MCF 10A (cell line): ENCODE measurements around the gene SELENOW. TPM values are rescaled to one million over a fixed set of nuclear protein-coding genes. Genes with fewer than 3 reads are reported as not detected.
"Not testable (repeated sequence)": the region's sequence is repeated elsewhere in the genome, so short reads cannot be mapped to it uniquely, and the experiment has no call there.

Experiments used
- BruUV-seq: library from RNA; stranded (reverse); fragments of 400-500 nt; replicated peaks from 2 replicates; lab custom pipeline; 2021; lab: Mats Ljungman, UMichigan
- CTCF ChIA-PET: fragments of 300-600 bp; sonication (Branson Sonifier 250); formaldehyde crosslinking; extraction: SDS; loops from one replicate; lab custom pipeline; 2021; ENCODE audit warnings: antibody characterized with exemption, inconsistent platforms; lab: Yijun Ruan, JAX
- POLR2A ChIA-PET: fragments of 300-600, 350-650 bp; sonication (Branson Sonifier 250); formaldehyde crosslinking; extraction: SDS; loops from one replicate; lab custom pipeline; 2020; ENCODE audit warnings: antibody characterized with exemption, inconsistent platforms; lab: Yijun Ruan, JAX
- DNase-seq: peaks from one replicate; pipeline ENCODE4 v3.0.0-alpha.2; 2018; ENCODE audit not compliant: unreplicated experiment
- H3K27ac Mint-ChIP-seq: one replicate; pipeline ENCODE4 v1.8.0; 2022; ENCODE audit warnings: mild to moderate bottlenecking, low read depth, mixed read lengths; ENCODE audit not compliant: unreplicated experiment
- H3K27me3 Mint-ChIP-seq: one replicate; pipeline ENCODE4 v1.8.0; 2022; ENCODE audit warnings: mixed read lengths; ENCODE audit not compliant: insufficient read depth, unreplicated experiment
- H3K36me3 Mint-ChIP-seq: one replicate; pipeline ENCODE4 v1.8.0; 2022; ENCODE audit warnings: mild to moderate bottlenecking, moderate library complexity, mixed read lengths; ENCODE audit not compliant: insufficient read depth, unreplicated experiment
- H3K4me1 Mint-ChIP-seq: one replicate; pipeline ENCODE4 v1.8.0; 2022; ENCODE audit warnings: mixed read lengths; ENCODE audit not compliant: insufficient read depth, unreplicated experiment
- H3K4me3 Mint-ChIP-seq: one replicate; pipeline ENCODE4 v1.8.0; 2022; ENCODE audit warnings: mild to moderate bottlenecking, moderate library complexity, mixed read lengths; ENCODE audit not compliant: unreplicated experiment
- H3K9me3 Mint-ChIP-seq: one replicate; pipeline ENCODE4 v1.8.0; 2022; ENCODE audit warnings: mixed read lengths; ENCODE audit not compliant: unreplicated experiment
- CTCF ChIP-seq: fragments of 200-600 bp; IDR thresholded peaks from one replicate; pipeline ENCODE4 v1.8.0; 2022; ENCODE audit warnings: antibody characterized with exemption, mild to moderate bottlenecking; ENCODE audit not compliant: unreplicated experiment
- intact Hi-C: fragments of 100-400 bp; cut with micrococcal nuclease; formaldehyde crosslinking; loops from 2 replicates; pipeline ENCODE4 v1.14.1; 2022
- total RNA-seq: library from RNA; stranded (reverse); gene quantifications from 2 replicates; pipeline ENCODE4 v1.2.3, GENCODE V29; 2022

The SELENOW gene
- total RNA-seq, 1 experiment from 2014 or later = 115 TPM

GRCh38 chr19:47776568-47776967 is 1.9 kb upstream of the SELENOW start:
- Mint-ChIP-seq H3K9me3 (no peaks in the 10 kb centered on the region), H3K36me3 (peaks cover 16% of the 10 kb centered on the region), H3K27me3 (no peaks in the 10 kb centered on the region), H3K4me1 (peaks cover 25% of the 10 kb centered on the region), H3K27ac (no peak overlapping the region), H3K4me3 (no peak overlapping the region)
- ChIA-PET CTCF (interaction anchor here (0.7 to 1.7 kb wide), 2 partner anchors 13 to 86 kb away, joined by 3 to 5 read pairs; no protein-coding TSS in a partner anchor), POLR2A (interaction anchor here (1.1 to 1.6 kb wide), 2 partner anchors 28 to 63 kb away, joined by 3 read pairs; partner anchors contain the start of gene EHD2)
- no peak for TF ChIP-seq CTCF
- intact Hi-C loops = no loop called here
- BruUV-seq = no TSS peak
- peak; percentile 64 for DNase-seq

- BruUV-seq = not testable (repeated sequence)
Observed at GRCh38 chr19:47777245-47778048, 1.1 kb upstream of the SELENOW start.

GRCh38 chr19:47778954-47779351 is 450 bp downstream of the SELENOW start:
- Mint-ChIP-seq H3K27me3 (no peaks in the 10 kb centered on the region), H3K9me3 (no peaks in the 10 kb centered on the region), H3K4me3 (peak overlapping the region; percentile 94), H3K27ac (peak overlapping the region; percentile 99), H3K4me1 (peaks cover 23% of the 10 kb centered on the region), H3K36me3 (peaks cover 40% of the 10 kb centered on the region)
- ChIA-PET CTCF (interaction anchor here (0.7 kb wide), 1 partner anchor 62 kb away, joined by 3 read pairs; no protein-coding TSS in a partner anchor), POLR2A (interaction anchor here (1.1 to 1.3 kb wide), 2 partner anchors 28 to 430 kb away, joined by 3 to 4 read pairs; partner anchors contain the start of gene DHX34)
- intact Hi-C loops = no loop called here
- no peak for TF ChIP-seq CTCF
- TSS peak; percentile 72 for BruUV-seq
- no peak for DNase-seq

More at GRCh38 chr19:47777245-47778048, 1.1 kb upstream of the SELENOW start:
- H3K9me3 Mint-ChIP-seq, DNase-seq, H3K27me3 Mint-ChIP-seq, intact Hi-C loops: not testable (repeated sequence)
- Mint-ChIP-seq H3K4me3 (peak overlapping the region; percentile 94), H3K27ac (peak overlapping the region; percentile 99), H3K4me1 (peaks cover 27% of the 10 kb centered on the region), H3K36me3 (peaks cover 24% of the 10 kb centered on the region)
- ChIA-PET CTCF (interaction anchor here (0.9 to 1.7 kb wide), 3 partner anchors 10 to 12 kb away, joined by 3 to 5 read pairs (median 3); no protein-coding TSS in a partner anchor), POLR2A (interaction anchor here (0.7 to 1.6 kb wide), 9 partner anchors 10 to 429 kb away, joined by 3 to 4 read pairs (median 3); partner anchors contain the start of genes DHX34 and EHD2)

GRCh38 chr19:47779524-47780214 is 1.2 kb downstream of the SELENOW start:
- BruUV-seq = no TSS peak
- CTCF ChIA-PET = interaction anchor here (0.6 to 0.7 kb wide), 2 partner anchors 8 to 63 kb away, joined by 3 to 4 read pairs; no protein-coding TSS in a partner anchor
- Mint-ChIP-seq H3K27me3 (no peaks in the 10 kb centered on the region), H3K27ac (peak overlapping the region; percentile 99), H3K4me3 (peak overlapping the region; percentile 94), H3K36me3 (peaks cover 47% of the 10 kb centered on the region), H3K4me1 (peaks cover 23% of the 10 kb centered on the region), H3K9me3 (no peaks in the 10 kb centered on the region)
- no peak for DNase-seq
- POLR2A ChIA-PET = interaction anchor here (0.5 to 0.6 kb wide), 2 partner anchors 320 to 1801 kb away, joined by 3 read pairs; partner anchors contain the start of gene NOSIP
- intact Hi-C loops = no loop called here
- no peak for TF ChIP-seq CTCF
